ENCODE measurements around the gene PAIP2.
A peak's percentile ranks its signal among the peaks of the same experiment; 100 is the strongest.

The PAIP2 gene

GRCh38 chr5:139341689-139342422 is at the start of gene PAIP2:
Gene PAIP2 (plus strand): TSS chr5:139341854. CDS start chr5:139363785, 21,931 bp downstream.
- H3F3A ChIP-seq (ENCODE audit: insufficient read depth, low read length): peaks cover 27% of the 10 kb centered on the region
- peak within 1 kb of the TSS; percentile 97 for H3K4me2 ChIP-seq (ENCODE audit: low read depth, low read length)
- H3K36me3 ChIP-seq (replicated peaks; ENCODE audit: insufficient read depth, low read length): no peaks in the 10 kb centered on the region
- H3K27ac ChIP-seq (ENCODE audit: low read length): peak within 1 kb of the TSS; percentile 93
- H3K9ac ChIP-seq (ENCODE audit: low read length): peak within 1 kb of the TSS; percentile 92
- H2AFZ ChIP-seq (ENCODE audit: low read length): peak within 1 kb of the TSS; percentile 80
- H3K79me2 ChIP-seq (ENCODE audit: low read length): peaks cover 52% of the 10 kb centered on the region
- no peaks in the 10 kb centered on the region for H3K9me2 ChIP-seq (replicated peaks; ENCODE audit: insufficient read depth, low read length)
- H3K9me3 ChIP-seq (replicated peaks; ENCODE audit: insufficient read depth, low read length): no peaks in the 10 kb centered on the region
- H3K4me3 ChIP-seq (ENCODE audit: low read length): peak within 1 kb of the TSS; percentile 91
- DNase-seq: peak; percentile 97
- 0 out of 2 replicates have a peak, but pooled peaks cover 6% of the 10 kb centered on the region for H3K4me1 ChIP-seq (ENCODE audit: low read length)
- H4K20me1 ChIP-seq (ENCODE audit: insufficient read depth, low read length): no peaks in the 10 kb centered on the region; the same call in 1 of the 2 replicates
- TF ChIP-seq EZH2phosphoT487 (IDR thresholded peaks at IDR 0.05; ENCODE audit: low read length) (no peak), CTCF (IDR thresholded peaks at IDR 0.05; ENCODE audit: low read length) (peak; percentile 82), EZH2 (optimal IDR thresholded peaks at IDR 0.05; ENCODE audit: low read depth, low read length) (no peak)
- no peaks in the 10 kb centered on the region for H3K27me3 ChIP-seq (replicated peaks; ENCODE audit: insufficient read depth, low read length)

- no peak for DNase-seq
- H3K9me3 ChIP-seq (replicated peaks; ENCODE audit: insufficient read depth, low read length): no peaks in the 10 kb centered on the region
- peaks cover 18% of the 10 kb centered on the region for H3F3A ChIP-seq (ENCODE audit: insufficient read depth, low read length)
- peaks cover 7% of the 10 kb centered on the region for H3K4me1 ChIP-seq (ENCODE audit: low read length)
- peak overlapping the region; percentile 95; the same call in 1 of the 2 replicates for H3K27ac ChIP-seq (ENCODE audit: low read length)
- peak overlapping the region; percentile 91 for H2AFZ ChIP-seq (ENCODE audit: low read length)
- H3K4me2 ChIP-seq (ENCODE audit: low read depth, low read length): peak overlapping the region; percentile 93
- H3K9ac ChIP-seq (ENCODE audit: low read length): peak overlapping the region; percentile 97
- H3K27me3 ChIP-seq (replicated peaks; ENCODE audit: insufficient read depth, low read length): no peaks in the 10 kb centered on the region
- peaks cover 54% of the 10 kb centered on the region for H3K79me2 ChIP-seq (ENCODE audit: low read length)
- TF ChIP-seq CTCF (IDR thresholded peaks at IDR 0.05; ENCODE audit: low read length): no peak
- TF ChIP-seq EZH2 (optimal IDR thresholded peaks at IDR 0.05; ENCODE audit: low read depth, low read length): no peak
- TF ChIP-seq EZH2phosphoT487 (IDR thresholded peaks at IDR 0.05; ENCODE audit: low read length): no peak
- H4K20me1 ChIP-seq (ENCODE audit: insufficient read depth, low read length): peaks cover 37% of the 10 kb centered on the region
- H3K4me3 ChIP-seq (ENCODE audit: low read length): peak overlapping the region; percentile 89
- no peaks in the 10 kb centered on the region for H3K36me3 ChIP-seq (replicated peaks; ENCODE audit: insufficient read depth, low read length)
- H3K9me2 ChIP-seq (replicated peaks; ENCODE audit: insufficient read depth, low read length): no peaks in the 10 kb centered on the region
Measured at GRCh38 chr5:139293202-139293506, 48.5 kb upstream of the PAIP2 start.

- Histone ChIP-seq H3K27me3 (replicated peaks; ENCODE audit: insufficient read depth, low read length) (no peaks in the 10 kb centered on the region), H3F3A (ENCODE audit: insufficient read depth, low read length) (peaks cover 18% of the 10 kb centered on the region; the same call in 1 of the 2 replicates), H3K9me3 (replicated peaks; ENCODE audit: insufficient read depth, low read length) (no peaks in the 10 kb centered on the region), H4K20me1 (ENCODE audit: insufficient read depth, low read length) (peaks cover 43% of the 10 kb centered on the region), H3K9ac (ENCODE audit: low read length) (peak within 1 kb of the TSS; percentile 97), H2AFZ (ENCODE audit: low read length) (peak within 1 kb of the TSS; percentile 91), H3K79me2 (ENCODE audit: low read length) (peaks cover 60% of the 10 kb centered on the region), H3K36me3 (replicated peaks; ENCODE audit: insufficient read depth, low read length) (no peaks in the 10 kb centered on the region), H3K4me2 (ENCODE audit: low read depth, low read length) (peak within 1 kb of the TSS; percentile 93), H3K27ac (ENCODE audit: low read length) (peak within 1 kb of the TSS; percentile 95), H3K9me2 (replicated peaks; ENCODE audit: insufficient read depth, low read length) (no peaks in the 10 kb centered on the region), H3K4me3 (ENCODE audit: low read length) (peak within 1 kb of the TSS; percentile 89), H3K4me1 (ENCODE audit: low read length) (peaks cover 7% of the 10 kb centered on the region)
- peak; percentile 95 for DNase-seq
- TF ChIP-seq CTCF (IDR thresholded peaks at IDR 0.05; ENCODE audit: low read length) (no peak), EZH2 (optimal IDR thresholded peaks at IDR 0.05; ENCODE audit: low read depth, low read length) (no peak), EZH2phosphoT487 (IDR thresholded peaks at IDR 0.05; ENCODE audit: low read length) (no peak)
Measured at GRCh38 chr5:139293507-139294373, 47.9 kb upstream of the PAIP2 start, which contains the start of gene MATR3. Gene MATR3 (plus strand): TSS chr5:139293740. CDS start chr5:139307416, 13,676 bp downstream.
